Activated CD4-positive, alpha-beta T cell treated with anti-CD3 and anti-CD28 coated beads, Interleukin-10, Interleukin-2, amounts not matched to agents 100 ng/mL and 50 ng/mL, durations not matched to agents 16 hours and 8 hours (primary cell): ENCODE data around the gene IDH1.

Experiments
- DNase-seq: peaks from one replicate; pipeline ENCODE4 v3.0.0-alpha.2; 2020

The IDH1 gene

GRCh38 chr2:208208335-208209085 lies 46.4 kb downstream of the IDH1 start:
- DNase-seq = no peak

- DNase-seq = no peak
Observed at GRCh38 chr2:208207769-208208168, 47.1 kb downstream of the IDH1 start.

GRCh38 chr2:208204166-208204565 lies 50.7 kb downstream of the IDH1 start:
- no peak for DNase-seq

- no peak for DNase-seq
Observed at GRCh38 chr2:208195531-208195930, 59.3 kb downstream of the IDH1 start.

- DNase-seq = no peak
Observed at GRCh38 chr2:208192611-208193236, 62.1 kb downstream of the IDH1 start.

GRCh38 chr2:208189810-208190503 lies 64.9 kb downstream of the IDH1 start, which contains the start of gene C2orf80:
Gene C2orf80, minus strand, starts transcription at chr2:208190030. Its CDS starts 3,044 bp downstream, at chr2:208186986.
- DNase-seq = no peak

GRCh38 chr2:208189069-208189809 lies 65.6 kb downstream of the IDH1 start:
- peak; percentile 3 for DNase-seq

GRCh38 chr2:208186893-208187292 lies 68.0 kb downstream of the IDH1 start:
- DNase-seq = no peak

GRCh38 chr2:208186465-208186864 lies 68.4 kb downstream of the IDH1 start:
- no peak for DNase-seq
